ENCODE results near the gene ECI2. TPM values are rescaled to one million over a fixed set of nuclear protein-coding genes. Genes with fewer than 3 reads are reported as not detected.

ECI2 gene
- total and polyA plus RNA-seq, 10 of the 15 experiments (the other 5 are each of a cell fraction or from before 2014, with no cell fraction given): 38.7 to 129 (median 60.1) TPM

DNA sequence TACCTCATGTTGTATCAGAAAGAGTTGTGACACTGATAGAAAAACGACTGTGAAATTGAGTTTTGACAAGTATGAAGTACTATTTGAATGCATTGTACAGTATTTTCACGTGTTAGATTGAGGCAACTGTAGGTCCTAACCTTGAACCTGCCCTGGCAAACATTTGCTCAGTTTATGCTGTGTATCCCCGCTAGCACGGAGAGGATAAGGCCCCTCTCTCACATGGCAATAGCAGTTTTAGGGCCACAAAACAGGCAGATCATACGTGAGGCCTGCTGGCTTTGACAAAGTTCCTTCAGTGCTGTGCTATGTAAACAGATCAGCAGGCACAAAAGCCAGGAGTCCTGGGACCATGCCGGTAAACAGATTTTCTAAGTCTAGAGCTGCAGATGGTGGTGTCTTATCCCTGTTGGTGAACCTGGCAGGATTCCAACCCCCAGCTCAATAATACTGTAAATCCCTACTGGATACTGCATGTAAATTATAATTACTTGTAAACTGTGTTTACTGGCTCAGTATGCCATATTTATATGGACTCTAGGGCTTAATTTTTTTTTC lies 32.6 kb downstream of the ECI2 start (continued):
- TF ChIP-seq, protein P1, sequence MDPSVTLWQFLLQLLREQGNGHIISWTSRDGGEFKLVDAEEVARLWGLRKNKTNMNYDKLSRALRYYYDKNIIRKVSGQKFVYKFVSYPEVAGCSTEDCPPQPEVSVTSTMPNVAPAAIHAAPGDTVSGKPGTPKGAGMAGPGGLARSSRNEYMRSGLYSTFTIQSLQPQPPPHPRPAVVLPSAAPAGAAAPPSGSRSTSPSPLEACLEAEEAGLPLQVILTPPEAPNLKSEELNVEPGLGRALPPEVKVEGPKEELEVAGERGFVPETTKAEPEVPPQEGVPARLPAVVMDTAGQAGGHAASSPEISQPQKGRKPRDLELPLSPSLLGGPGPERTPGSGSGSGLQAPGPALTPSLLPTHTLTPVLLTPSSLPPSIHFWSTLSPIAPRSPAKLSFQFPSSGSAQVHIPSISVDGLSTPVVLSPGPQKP (IDR thresholded peaks at IDR 0.05; ENCODE audit: low read depth, low read length): no peak
- TF ChIP-seq DPF2 (IDR thresholded peaks at IDR 0.05) (no peak), RAD51 (IDR thresholded peaks at IDR 0.05) (no peak), POU2F2 (IDR thresholded peaks at IDR 0.05; ENCODE audit: borderline replicate concordance, low read depth, low read length) (no peak), KLF5 (IDR thresholded peaks at IDR 0.05; ENCODE audit: partially characterized antibody) (no peak), USF1 (IDR thresholded peaks at IDR 0.05; ENCODE audit: borderline replicate concordance, extremely low read length, insufficient read depth, low read depth, low read length) (no peak), BMI1 (IDR thresholded peaks at IDR 0.05; ENCODE audit: borderline replicate concordance) (no peak)
- TF ChIP-seq, protein P2, sequence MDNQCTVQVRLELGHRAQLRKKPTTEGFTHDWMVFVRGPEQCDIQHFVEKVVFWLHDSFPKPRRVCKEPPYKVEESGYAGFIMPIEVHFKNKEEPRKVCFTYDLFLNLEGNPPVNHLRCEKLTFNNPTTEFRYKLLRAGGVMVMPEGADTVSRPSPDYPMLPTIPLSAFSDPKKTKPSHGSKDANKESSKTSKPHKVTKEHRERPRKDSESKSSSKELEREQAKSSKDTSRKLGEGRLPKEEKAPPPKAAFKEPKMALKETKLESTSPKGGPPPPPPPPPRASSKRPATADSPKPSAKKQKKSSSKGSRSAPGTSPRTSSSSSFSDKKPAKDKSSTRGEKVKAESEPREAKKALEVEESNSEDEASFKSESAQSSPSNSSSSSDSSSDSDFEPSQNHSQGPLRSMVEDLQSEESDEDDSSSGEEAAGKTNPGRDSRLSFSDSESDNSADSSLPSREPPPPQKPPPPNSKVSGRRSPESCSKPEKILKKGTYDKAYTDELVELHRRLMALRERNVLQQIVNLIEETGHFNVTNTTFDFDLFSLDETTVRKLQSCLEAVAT (IDR thresholded peaks at IDR 0.05): no peak

GRCh38 chr6:4101298-4101697 lies 34.1 kb downstream of the ECI2 start:
- no peaks in the 10 kb centered on the region for H3K4me1 ChIP-seq (ENCODE audit: control insufficient read depth, insufficient read depth, low read length)
- H3K4me3 ChIP-seq: no peak overlapping the region
- H3K27ac ChIP-seq (ENCODE audit: control insufficient read depth, insufficient read depth): no peak overlapping the region
- no peak for DNase-seq (ENCODE audit: low read depth, low spot score)
- 28% methylated on average over 3 of the region's 3 CpGs for WGBS (ENCODE audit: insufficient coverage, insufficient replicate concordance, low lambda C conversion rate, missing lambda C conversion rate)
- H4K20me1 ChIP-seq (ENCODE audit: control insufficient read depth, insufficient read depth): no peaks in the 10 kb centered on the region
- ChIA-PET SMC1A (ENCODE audit: uncharacterized antibody, unreplicated experiment) (interaction anchor here (1.0 to 1.6 kb wide), 2 partner anchors 13 to 55 kb away, joined by 3 to 4 read pairs; no protein-coding TSS in a partner anchor), POLR2A (no interaction called here), RAD21 (ENCODE audit: unreplicated experiment) (no interaction called here), CTCF (no interaction called here)
- no TSS peak for BruUV-seq (replicated peaks)
- no peak overlapping the region for H3K9ac ChIP-seq (ENCODE audit: control insufficient read depth, insufficient read depth, low read length)
- TF ChIP-seq MTA2 (IDR thresholded peaks at IDR 0.05; ENCODE audit: low read depth): no peak
- TF ChIP-seq RFX5 (IDR thresholded peaks at IDR 0.05; ENCODE audit: low read depth, low read length): no peak
- no peak for TF ChIP-seq USF2 (IDR thresholded peaks at IDR 0.05; ENCODE audit: borderline replicate concordance, low read depth, low read length)
- no peak for TF ChIP-seq STAT3 (IDR thresholded peaks at IDR 0.05; ENCODE audit: low read depth, low read length)
- TF ChIP-seq IRF5 (IDR thresholded peaks at IDR 0.05; ENCODE audit: borderline replicate concordance): no peak
- H3K9me3 ChIP-seq (replicated peaks; ENCODE audit: control insufficient read depth, insufficient read depth, low read length): no peaks in the 10 kb centered on the region
- ATAC-seq: no peak
- H3K4me2 ChIP-seq (ENCODE audit: control insufficient read depth, insufficient read depth): no peak overlapping the region
- no peaks in the 10 kb centered on the region for H3K36me3 ChIP-seq (ENCODE audit: control insufficient read depth in 2 of 2, insufficient read depth in 2 of 2, low read length in 1 of 2)
- H3K27me3 ChIP-seq (replicated peaks in 1 of 2; ENCODE audit: control insufficient read depth in 2 of 2, insufficient read depth in 2 of 2, low read length in 1 of 2): no peaks in the 10 kb centered on the region; a peak in 2 of 4 replicates
- FAIRE-seq: no peak
- no peak overlapping the region for H2AFZ ChIP-seq (ENCODE audit: control insufficient read depth, low read depth, low read length)
- intact Hi-C loops (cut with micrococcal nuclease; ENCODE audit: unreplicated experiment) (no loop called here), in situ Hi-C loops (cut with MboI) (no loop called here)
- no peaks in the 10 kb centered on the region for H3K79me2 ChIP-seq (ENCODE audit: control insufficient read depth, insufficient read depth, low read length)
